Measurements from ENCODE around the gene GTF3C1. TPM values are rescaled to one million over a fixed set of nuclear protein-coding genes. Genes with fewer than 3 reads are reported as not detected.

The GTF3C1 gene, protein sequence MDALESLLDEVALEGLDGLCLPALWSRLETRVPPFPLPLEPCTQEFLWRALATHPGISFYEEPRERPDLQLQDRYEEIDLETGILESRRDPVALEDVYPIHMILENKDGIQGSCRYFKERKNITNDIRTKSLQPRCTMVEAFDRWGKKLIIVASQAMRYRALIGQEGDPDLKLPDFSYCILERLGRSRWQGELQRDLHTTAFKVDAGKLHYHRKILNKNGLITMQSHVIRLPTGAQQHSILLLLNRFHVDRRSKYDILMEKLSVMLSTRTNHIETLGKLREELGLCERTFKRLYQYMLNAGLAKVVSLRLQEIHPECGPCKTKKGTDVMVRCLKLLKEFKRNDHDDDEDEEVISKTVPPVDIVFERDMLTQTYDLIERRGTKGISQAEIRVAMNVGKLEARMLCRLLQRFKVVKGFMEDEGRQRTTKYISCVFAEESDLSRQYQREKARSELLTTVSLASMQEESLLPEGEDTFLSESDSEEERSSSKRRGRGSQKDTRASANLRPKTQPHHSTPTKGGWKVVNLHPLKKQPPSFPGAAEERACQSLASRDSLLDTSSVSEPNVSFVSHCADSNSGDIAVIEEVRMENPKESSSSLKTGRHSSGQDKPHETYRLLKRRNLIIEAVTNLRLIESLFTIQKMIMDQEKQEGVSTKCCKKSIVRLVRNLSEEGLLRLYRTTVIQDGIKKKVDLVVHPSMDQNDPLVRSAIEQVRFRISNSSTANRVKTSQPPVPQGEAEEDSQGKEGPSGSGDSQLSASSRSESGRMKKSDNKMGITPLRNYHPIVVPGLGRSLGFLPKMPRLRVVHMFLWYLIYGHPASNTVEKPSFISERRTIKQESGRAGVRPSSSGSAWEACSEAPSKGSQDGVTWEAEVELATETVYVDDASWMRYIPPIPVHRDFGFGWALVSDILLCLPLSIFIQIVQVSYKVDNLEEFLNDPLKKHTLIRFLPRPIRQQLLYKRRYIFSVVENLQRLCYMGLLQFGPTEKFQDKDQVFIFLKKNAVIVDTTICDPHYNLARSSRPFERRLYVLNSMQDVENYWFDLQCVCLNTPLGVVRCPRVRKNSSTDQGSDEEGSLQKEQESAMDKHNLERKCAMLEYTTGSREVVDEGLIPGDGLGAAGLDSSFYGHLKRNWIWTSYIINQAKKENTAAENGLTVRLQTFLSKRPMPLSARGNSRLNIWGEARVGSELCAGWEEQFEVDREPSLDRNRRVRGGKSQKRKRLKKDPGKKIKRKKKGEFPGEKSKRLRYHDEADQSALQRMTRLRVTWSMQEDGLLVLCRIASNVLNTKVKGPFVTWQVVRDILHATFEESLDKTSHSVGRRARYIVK (N-terminal part only)
- total RNA-seq (100 to 1,000 TPM; 129 to 154 TPM), polyA plus RNA-seq (ENCODE audit: insufficient read depth, low read depth, low replicate concordance) (85.7 TPM)
- long read RNA-seq, donor 1, transcript GTF3C1-205 (1 exons, 2,798 nt): major isoform, 17 of 60 reads
- long read RNA-seq, donor 1, partial matches to known transcripts: 43 of 60 reads
- long read RNA-seq, donor 1, other reads (novel, unspliced or antisense): 0 of 60 reads
- long read RNA-seq, donor 2, transcript GTF3C1-205 (1 exons, 2,798 nt): major isoform, 13 of 19 reads
- long read RNA-seq, donor 2, partial matches to known transcripts: 5 of 19 reads
- long read RNA-seq, donor 2, other reads (novel, unspliced or antisense): 0 of 19 reads

DNA sequence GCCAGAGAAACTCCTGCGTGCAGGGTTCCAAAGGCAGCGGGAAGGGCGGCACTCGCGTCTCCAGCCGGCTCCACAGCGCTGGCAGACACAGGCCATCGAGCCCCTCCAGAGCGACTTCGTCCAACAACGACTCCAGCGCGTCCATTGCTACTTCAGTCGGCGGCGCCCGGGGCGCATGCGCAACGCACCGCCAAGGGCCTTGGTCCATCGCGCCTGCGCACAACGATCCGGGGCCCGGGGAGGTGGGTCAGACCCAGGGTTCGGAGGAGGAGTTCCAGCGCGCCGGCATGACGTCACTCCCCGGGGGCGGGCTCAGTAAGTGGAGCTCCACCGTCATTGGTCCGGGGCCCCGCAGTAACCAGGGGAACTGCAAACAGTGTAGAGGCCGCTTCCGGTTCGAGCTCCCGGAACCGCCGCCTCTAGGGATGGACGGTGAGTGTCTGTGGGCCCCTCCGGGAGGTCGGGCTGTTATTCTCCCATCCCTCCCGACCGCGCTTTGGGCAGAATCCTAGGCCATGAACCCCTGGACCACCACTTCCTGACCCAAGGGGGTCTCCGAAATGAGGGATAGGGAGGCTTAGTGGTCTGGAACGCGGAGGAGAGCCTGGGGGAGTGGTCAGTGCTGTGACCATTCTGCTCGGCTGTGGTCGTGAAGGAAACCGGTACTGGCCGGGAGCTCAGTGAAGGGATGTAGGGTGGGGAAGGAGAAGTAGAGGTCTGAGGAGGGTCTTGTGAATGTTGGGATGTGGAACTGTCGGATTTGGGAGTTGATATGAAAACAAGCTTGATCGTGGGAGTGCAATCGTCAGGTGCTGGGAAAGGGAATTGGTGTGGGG is at the start of gene GTF3C1, which contains the start of gene KATNIP:
Gene GTF3C1, minus strand, starts transcription at position 168 of the 836 bp plus-strand sequence. Its CDS starts 23 bp downstream, at position 145.
Gene KATNIP, plus strand, starts transcription at position 399 of the 836 bp plus-strand sequence. Its CDS starts 27 bp downstream, at position 426.
- peak within 1 kb of the TSS; percentile 52 to 71 for H3K27ac ChIP-seq
- peak; percentile 1 for TF ChIP-seq POLR2A (IDR thresholded peaks at IDR 0.05)
- TF ChIP-seq, protein P1, sequence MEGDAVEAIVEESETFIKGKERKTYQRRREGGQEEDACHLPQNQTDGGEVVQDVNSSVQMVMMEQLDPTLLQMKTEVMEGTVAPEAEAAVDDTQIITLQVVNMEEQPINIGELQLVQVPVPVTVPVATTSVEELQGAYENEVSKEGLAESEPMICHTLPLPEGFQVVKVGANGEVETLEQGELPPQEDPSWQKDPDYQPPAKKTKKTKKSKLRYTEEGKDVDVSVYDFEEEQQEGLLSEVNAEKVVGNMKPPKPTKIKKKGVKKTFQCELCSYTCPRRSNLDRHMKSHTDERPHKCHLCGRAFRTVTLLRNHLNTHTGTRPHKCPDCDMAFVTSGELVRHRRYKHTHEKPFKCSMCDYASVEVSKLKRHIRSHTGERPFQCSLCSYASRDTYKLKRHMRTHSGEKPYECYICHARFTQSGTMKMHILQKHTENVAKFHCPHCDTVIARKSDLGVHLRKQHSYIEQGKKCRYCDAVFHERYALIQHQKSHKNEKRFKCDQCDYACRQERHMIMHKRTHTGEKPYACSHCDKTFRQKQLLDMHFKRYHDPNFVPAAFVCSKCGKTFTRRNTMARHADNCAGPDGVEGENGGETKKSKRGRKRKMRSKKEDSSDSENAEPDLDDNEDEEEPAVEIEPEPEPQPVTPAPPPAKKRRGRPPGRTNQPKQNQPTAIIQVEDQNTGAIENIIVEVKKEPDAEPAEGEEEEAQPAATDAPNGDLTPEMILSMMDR (IDR thresholded peaks at IDR 0.05): no peak
- peaks cover 24% of the 10 kb centered on the region for H3K4me1 ChIP-seq

DNA sequence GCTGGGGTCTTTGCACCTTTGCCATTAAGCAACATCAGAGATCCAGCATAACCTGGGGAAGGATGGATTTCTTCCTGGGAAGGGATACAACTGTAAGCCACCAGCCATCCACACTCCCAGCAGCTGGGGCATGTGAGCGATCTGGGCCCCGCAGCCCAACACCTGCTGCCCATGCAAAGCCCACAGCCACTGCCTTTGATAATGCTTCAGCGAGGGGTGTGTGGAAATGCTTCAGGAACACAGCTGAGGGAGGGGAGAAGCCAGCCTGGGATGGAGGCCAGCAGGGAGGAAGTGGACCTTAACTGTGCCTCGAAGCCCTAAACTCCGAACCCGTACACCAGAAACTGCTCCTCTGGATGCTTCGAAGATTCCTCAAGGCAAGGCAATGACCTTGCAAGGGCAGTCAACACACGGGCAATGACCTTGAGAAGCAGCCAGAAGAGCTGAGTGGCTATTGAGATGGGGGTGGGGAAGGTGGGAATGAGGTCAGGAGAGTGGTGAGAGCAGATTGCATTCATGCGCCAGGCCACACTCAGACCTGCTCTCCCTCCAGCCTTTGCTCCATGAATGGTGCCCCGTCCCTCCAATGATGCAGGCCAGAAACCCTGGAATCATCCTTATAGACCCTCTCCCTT is 49.3 kb upstream of the GTF3C1 start:
- H3K9me3 ChIP-seq: no peaks in the 10 kb centered on the region
- no peaks in the 10 kb centered on the region for H3K4me1 ChIP-seq
- no peak for DNase-seq
- H3K4me3 ChIP-seq: no peak overlapping the region
- no peaks in the 10 kb centered on the region for H3K27me3 ChIP-seq
- H3K27ac ChIP-seq: no peak overlapping the region
- 63 to 69% methylated on average over 8 to 10 of the region's 10 CpGs for WGBS, 2 donors
- intact Hi-C loops (cut with DNase I; ENCODE audit: low total_unique reads): no loop called here
- no peak for TF ChIP-seq POLR2A (IDR thresholded peaks at IDR 0.05)
- TF ChIP-seq, protein P1 (IDR thresholded peaks at IDR 0.05): no peak
- no peaks in the 10 kb centered on the region for H3K36me3 ChIP-seq (ENCODE audit: low read depth, missing control alignments)

More for the DNA sequence above, at the start of gene GTF3C1, which contains the start of gene KATNIP:
- Histone ChIP-seq H3K9me3 (no peaks in the 10 kb centered on the region), H3K4me3 (peak within 1 kb of the TSS; percentile 77 to 80), H3K27me3 (no peaks in the 10 kb centered on the region), H3K36me3 (ENCODE audit: low read depth, missing control alignments) (no peaks in the 10 kb centered on the region)
- peak; percentile 100 for DNase-seq
- intact Hi-C loops (cut with DNase I; ENCODE audit: low total_unique reads): no loop called here
- 0% methylated on average over 14 to 56 of the region's 59 CpGs for WGBS, 2 donors

DNA sequence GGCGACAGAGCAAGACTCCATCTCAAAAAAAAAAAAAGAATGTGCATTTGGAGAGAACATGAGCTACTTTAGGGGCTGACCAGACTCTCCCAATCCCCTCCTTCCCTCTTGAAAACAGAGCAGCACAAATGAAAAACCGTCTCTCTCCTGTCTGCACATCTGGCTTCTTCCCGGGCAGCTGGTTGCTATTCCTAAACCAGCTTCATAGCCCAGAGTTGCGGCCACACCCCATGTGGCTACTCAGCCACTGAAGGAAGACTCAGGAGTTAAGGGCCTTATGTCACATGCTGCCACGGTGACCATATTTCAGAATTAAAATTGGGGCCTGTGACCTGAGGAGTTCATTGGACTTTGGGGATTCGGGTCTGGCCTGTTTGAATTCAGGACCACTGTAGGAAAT is 48.5 kb upstream of the GTF3C1 start:
- intact Hi-C loops (cut with DNase I; ENCODE audit: low total_unique reads): no loop called here
- TF ChIP-seq, protein P1 (IDR thresholded peaks at IDR 0.05): no peak
- TF ChIP-seq POLR2A (IDR thresholded peaks at IDR 0.05): no peak
- no peak for DNase-seq
- no peak overlapping the region for H3K4me3 ChIP-seq
- 85 to 95% methylated on average over 5 to 6 of the region's 6 CpGs for WGBS, 2 donors
- H3K27ac ChIP-seq: no peak overlapping the region
- no peaks in the 10 kb centered on the region for H3K4me1 ChIP-seq
- no peaks in the 10 kb centered on the region for H3K27me3 ChIP-seq
- H3K36me3 ChIP-seq (ENCODE audit: low read depth, missing control alignments): no peaks in the 10 kb centered on the region
- H3K9me3 ChIP-seq: no peaks in the 10 kb centered on the region
